Fibroblast of villous mesenchyme (primary cell): ENCODE results near the gene ZBP1. TPM values are rescaled to one million over a fixed set of nuclear protein-coding genes. Genes with fewer than 3 reads are reported as not detected.

ENCODE experiments used
- DNase-seq: peaks from one replicate; pipeline ENCODE4 v3.0.0-alpha.2; 2010; ENCODE audit warnings: low read depth
- H3K4me3 ChIP-seq: 2 replicates; pipeline ENCODE4 v1.5.1; 2011; ENCODE audit warnings: low read depth, mild to moderate bottlenecking, low read length
- total RNA-seq: library from RNA; depleted of rRNA; stranded (reverse); fragments of >200 nt; gene quantifications from 2 replicates; pipeline ENCODE4 v1.2.3, GENCODE V29; 2012
- TF ChIP-seq, protein P1 (sequence below): IDR thresholded peaks from 2 replicates; pipeline ENCODE4 v1.5.1; 2012; ENCODE audit warnings: low read depth, mild to moderate bottlenecking, low read length; ENCODE audit not compliant: insufficient read depth

ZBP1 gene
- total RNA-seq, 1 donor = not detected

DNA sequence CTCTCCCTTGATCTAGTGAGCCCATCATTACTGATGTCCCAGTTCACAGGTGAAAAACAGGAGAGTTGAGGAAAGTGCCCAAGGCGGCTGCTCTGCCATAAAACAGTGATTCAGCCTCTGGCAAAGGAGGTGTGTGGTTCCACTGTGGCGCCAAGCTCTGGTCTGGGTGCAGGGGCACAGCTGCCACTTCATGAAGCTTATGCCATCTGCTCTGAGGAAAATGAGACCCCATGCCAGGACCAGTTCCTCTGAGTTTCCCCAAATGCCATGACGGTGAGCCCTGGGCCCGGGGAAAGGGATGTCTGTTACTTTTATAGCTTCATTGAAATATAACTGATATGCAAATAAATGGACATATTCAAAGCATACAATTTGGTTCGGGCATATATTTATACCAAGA lies 33.7 kb upstream of the ZBP1 start:
- TF ChIP-seq, protein P1, sequence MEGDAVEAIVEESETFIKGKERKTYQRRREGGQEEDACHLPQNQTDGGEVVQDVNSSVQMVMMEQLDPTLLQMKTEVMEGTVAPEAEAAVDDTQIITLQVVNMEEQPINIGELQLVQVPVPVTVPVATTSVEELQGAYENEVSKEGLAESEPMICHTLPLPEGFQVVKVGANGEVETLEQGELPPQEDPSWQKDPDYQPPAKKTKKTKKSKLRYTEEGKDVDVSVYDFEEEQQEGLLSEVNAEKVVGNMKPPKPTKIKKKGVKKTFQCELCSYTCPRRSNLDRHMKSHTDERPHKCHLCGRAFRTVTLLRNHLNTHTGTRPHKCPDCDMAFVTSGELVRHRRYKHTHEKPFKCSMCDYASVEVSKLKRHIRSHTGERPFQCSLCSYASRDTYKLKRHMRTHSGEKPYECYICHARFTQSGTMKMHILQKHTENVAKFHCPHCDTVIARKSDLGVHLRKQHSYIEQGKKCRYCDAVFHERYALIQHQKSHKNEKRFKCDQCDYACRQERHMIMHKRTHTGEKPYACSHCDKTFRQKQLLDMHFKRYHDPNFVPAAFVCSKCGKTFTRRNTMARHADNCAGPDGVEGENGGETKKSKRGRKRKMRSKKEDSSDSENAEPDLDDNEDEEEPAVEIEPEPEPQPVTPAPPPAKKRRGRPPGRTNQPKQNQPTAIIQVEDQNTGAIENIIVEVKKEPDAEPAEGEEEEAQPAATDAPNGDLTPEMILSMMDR = no peak
- no peak overlapping the region for H3K4me3 ChIP-seq
- DNase-seq = no peak

DNA sequence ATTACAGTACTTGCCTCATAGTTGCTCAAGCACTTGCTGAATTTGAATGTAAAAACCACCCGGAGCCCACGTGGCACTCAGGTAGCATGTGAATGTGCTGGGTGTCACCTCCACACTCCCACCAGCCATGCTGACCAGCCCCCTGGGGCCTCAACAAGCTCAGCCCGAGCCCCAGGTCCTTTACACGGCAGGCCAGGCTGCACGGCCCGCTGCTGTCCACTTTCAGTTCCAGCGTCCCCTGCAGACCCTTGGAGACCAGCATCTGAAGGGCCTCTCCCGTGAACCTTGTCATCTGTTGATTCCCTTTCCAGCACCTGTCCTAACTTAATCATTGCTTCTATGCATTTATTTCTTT lies 33.3 kb upstream of the ZBP1 start:
- no peak overlapping the region for H3K4me3 ChIP-seq
- no peak for DNase-seq
- TF ChIP-seq, protein P1 = no peak

DNA sequence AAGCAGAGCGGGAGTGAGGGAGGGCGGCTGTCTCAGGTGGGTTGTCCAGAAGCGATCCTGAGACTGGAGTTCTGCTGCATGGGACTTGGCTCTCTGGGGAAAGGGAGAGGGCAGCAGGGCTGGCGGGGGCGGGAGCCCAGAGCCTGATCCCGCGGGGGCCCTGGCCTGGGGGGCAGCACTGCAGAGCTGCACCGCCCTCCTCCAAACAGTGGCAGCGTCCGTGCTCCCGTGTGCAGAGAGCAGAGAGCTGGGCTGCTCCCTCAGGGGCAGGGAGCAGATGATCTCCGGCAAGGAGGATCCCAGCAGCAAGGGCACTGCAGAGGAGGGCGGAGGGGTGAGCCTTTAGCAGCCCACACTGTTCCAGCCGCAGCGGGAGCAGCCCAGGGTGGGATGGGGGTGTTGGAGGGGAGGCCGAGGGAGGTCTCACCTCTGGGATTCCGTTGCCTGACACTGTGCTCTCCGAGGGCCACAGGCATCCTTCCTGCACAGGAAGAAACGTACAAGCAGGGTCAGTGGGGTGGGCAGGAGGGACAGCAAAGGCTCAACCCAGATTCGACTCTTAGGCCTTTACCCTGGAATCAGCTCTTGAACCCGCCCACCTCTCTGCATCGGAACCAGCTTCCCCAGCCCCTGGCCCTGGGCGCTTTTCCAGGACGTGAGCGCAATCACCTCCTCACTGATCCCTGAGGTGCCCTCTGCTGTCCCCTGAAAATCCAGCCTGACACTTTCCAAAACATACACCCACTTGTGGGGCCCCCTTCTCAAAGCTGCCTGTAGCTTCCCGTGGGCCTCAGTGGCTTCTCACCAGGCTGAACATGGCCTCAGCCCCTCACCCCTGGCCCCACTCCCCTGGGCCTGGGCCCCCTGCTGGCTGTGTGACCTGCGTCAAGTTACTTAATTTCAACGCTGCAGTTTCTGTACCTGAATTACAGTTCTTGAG lies 32.6 kb upstream of the ZBP1 start:
- TF ChIP-seq, protein P1 = no peak
- H3K4me3 ChIP-seq = no peak overlapping the region
- no peak for DNase-seq

DNA sequence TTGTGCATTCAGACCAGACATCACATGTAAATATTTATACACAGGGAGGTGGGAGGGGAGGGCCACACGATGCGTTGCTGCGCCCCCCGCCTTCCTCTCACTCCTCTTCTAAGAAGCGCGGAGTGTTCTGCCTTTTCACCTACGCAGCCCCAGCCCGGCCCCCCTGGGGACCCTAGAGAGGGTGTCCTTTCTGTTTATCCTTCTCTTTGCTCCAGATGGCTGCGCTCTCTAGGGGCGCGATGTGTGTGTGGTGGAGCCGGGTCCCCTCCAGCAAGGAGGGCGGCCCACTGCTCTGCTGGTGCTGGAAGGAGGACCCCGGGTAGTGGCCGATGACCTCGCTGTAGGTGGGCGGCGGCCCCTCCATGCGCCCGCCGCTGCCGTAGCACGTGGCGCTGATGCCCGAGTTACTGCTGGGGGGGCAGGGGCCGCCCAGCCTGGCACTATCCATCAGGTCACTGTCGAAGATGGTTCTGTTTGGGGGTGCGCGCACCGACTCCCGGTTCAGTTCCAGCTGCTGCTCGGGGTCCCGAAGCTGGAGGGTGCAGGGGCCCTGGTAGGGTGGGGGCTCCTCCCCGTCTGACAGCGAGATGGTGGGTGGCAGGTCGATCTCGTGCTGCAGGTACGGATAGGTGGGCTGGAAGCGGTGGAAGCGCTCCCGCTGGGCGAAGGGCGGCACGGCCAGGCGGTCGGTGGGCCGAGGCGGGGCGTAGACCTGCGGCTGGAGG lies 31.8 kb upstream of the ZBP1 start:
- TF ChIP-seq, protein P1 = no peak
- no peak for DNase-seq
- no peak overlapping the region for H3K4me3 ChIP-seq

DNA sequence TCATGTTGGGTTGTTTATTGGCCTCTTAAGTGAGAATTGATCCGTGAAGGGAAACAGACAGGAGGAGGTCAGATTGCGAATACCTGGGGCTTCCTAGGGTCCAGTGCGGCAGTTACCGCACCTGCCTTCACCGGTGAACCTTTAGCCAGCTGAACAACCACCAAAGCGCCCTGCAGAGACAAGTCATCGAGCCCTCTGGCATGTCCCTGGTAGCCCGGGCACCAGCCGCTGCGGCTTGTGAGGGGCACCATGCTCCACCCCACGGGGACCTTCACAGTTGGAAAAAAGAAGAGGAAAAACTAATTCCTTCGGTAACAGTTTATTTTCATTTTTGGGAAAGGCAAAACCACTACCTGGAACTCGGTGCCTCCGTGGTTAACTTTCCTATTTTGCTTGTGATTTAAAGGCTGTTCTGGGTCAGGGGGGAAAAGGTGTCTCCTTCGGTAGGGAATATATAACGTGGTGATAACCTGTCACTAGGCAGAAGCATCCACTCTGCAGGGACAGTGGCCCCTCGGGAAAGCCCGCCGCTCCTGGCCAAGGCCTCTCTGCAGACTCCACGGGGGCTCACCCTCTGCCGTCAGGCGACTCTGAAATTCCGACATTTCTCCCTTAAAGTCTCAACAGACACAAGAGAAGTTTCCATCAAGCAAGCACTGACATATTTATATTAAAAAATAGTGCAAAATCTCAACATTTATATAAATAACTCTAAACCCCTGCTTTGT lies 30.7 kb upstream of the ZBP1 start:
- no peak for DNase-seq
- no peak overlapping the region for H3K4me3 ChIP-seq
- TF ChIP-seq, protein P1 = no peak

DNA sequence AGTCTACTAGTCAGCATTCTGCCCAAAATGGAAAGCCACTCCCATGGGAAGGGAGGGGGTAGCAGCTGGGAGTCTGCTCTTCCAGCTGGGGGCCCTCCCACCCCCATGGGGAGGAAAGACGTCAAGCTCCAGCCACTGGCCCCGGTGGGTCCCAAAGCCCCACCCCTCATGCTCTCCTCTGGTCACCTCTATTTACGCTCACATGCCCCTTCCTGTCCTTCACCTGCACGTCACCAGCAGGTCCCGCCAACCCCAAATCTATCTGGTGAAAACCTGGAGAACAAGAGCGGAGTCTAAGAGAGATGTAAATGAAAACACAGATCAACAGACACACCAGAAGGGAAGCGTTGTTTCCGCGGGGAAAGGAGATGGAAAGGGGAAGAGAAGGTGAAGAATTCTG lies 30.0 kb upstream of the ZBP1 start:
- DNase-seq = no peak
- TF ChIP-seq, protein P1 = no peak
- H3K4me3 ChIP-seq = no peak overlapping the region
